Inflammatory macrophage treated with lipopolysaccharide for 4 hours (primary cell): ENCODE data around the gene SLC6A8.
"Not testable (repeated sequence)": the region's sequence is repeated elsewhere in the genome, so short reads cannot be mapped to it uniquely, and the experiment has no call there.

Experiments used
- DNase-seq: peaks from one replicate; pipeline ENCODE4 v3.0.0-alpha.2; 2020

Gene SLC6A8

DNA sequence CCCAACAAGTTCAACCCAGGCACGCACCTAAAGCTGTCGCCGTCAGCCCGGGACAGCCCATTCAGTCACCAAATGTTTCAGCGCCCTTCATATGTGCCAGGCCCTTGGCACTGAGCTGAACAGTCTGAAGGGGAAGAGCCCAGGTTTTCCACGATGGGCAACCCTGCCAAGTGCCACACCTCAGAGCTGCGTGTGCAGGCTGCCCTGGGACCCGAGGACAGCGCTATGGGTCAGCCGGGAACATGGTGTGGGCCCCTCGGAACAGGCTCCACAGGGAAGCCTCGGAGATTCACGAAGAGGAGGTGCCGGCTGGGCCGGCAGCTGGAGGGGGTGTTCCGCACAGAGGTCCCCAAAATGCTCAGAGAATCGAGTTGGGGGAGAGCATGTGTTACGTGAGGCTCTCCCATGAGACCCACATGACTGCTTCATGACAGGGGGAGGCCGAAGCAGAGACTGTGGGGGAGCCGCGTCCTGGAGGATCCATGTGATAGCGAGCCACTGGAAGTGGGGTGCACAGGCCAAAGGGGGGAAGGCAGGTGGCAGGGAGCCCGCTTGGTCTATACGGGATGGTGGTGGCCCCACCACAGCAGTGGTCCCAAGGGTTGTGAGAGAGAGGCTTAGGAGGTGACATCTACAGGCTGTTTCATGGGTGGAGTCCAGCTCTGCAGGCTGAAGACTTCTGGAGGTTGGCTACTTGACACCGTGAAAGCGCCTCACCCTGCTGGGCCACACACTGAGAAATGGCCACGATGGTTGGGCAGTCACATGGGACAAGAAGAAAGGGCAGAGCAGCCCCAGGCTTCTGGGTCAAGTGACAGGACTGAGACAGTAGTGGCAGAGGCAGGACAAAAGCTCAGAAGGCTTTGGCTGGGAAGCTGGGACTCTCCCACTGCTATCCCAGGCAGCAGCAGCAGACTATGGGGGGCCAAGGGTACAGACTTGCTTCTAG lies 22.3 kb downstream of the SLC6A8 start:
- no peak for DNase-seq

DNA sequence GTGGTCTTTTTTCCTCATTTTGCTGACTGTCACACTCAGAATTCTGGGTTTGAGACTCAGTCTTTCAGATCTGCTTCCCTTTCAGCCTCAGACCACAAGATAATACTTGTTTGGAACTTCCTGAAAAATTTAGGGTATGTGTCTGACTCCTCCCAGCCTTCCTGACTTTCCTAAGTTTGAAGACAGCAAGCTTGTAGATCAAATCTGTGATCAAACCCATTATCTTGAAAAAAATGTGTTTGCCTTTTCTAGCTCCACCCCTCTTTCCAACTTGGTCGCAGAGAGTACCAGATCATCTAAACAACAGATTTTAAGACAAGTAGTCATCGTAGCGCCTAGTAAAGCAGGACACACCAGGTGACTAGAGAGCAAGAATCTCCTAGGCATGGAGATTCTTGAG lies 26.5 kb downstream of the SLC6A8 start:
- peak; percentile 20 for DNase-seq

DNA sequence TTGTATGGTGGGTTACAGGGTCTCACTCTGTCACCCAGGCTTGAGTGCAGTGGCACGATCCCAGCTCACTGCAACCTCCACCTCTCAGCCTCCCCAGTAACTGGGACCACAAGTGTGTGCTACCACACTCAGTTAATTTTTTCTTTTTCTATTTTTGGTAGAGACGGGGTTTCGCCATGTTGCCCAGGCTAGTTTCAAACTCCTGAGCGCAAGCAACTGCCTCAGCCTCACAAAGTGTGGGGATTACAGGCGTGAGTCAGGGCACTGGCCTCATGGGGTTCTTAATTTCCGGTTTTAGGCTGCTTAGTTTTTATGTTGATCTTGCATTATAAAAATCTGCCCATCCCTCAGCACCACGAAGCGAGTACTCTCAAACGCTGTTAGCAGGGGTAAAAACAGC lies 29.7 kb downstream of the SLC6A8 start:
- DNase-seq, result no peak

DNA sequence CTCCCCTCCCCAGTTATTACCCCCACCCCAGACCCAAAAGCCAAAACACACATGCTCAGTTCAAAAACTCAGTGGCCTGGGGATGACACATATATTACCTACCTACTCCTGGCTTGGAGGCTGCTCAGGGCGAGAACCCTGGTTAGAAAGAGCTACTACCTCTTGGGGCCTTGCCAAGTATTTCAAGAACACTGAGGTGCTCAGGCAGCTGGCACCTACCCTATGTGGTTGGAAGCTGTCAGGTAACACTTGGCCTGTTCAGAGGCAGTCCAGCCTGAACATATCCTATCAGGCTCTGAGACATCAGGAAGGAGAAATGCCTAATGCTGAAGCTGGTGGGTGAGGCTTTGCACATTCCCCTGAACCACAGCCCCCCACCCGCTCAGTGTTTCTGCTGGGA lies 31.5 kb downstream of the SLC6A8 start:
- no peak for DNase-seq

DNA sequence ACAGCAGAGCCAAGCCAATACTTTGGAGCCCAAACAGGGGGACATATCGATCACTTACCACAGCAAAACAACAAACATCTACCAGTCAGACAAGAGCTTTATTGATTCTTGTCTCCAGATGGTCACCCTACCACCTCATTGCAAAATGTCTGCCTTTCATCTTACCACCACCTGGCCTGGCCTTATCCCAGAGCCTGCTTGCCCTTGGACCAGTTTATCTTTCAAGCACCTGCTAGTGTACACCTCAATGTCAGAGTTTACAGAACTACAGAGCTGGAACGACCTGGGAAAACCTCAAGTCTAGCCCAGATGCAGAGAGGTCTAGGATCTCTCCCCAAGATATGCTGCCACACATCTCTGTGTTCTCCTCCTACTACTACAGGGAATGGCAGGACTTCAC lies 32.0 kb downstream of the SLC6A8 start:
- no peak for DNase-seq

DNA sequence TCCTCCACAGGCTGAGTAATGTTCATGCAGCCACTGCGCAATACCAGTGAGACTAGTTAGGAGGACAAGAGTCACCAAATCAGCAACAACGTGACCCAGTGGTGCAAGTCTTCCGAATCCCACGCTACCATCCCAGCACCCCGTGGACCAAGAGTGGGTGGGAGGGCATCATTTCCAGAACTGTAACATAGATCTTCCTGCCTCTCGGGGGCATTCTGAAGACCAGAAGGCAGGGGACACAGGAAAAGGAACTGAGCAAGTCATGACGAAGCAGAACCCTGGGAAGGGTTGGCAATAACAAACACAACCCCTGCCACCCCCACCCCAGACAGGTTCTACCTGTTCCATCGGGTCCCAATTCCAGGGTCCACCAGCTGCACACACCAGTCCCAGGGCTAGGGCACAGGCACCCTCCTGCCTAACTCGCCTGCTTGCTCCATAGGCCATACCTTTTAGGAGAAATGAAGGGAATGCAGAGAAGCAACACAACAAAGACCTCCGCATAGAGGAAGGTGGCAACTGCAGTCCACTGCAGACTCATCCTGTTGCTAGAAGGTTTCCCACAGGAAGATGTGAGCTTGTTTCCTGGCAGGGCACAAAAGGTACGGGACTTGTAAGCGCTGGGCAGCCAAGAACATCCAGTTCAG lies 35.1 kb downstream of the SLC6A8 start:
- DNase-seq, result peak; percentile 93

DNA sequence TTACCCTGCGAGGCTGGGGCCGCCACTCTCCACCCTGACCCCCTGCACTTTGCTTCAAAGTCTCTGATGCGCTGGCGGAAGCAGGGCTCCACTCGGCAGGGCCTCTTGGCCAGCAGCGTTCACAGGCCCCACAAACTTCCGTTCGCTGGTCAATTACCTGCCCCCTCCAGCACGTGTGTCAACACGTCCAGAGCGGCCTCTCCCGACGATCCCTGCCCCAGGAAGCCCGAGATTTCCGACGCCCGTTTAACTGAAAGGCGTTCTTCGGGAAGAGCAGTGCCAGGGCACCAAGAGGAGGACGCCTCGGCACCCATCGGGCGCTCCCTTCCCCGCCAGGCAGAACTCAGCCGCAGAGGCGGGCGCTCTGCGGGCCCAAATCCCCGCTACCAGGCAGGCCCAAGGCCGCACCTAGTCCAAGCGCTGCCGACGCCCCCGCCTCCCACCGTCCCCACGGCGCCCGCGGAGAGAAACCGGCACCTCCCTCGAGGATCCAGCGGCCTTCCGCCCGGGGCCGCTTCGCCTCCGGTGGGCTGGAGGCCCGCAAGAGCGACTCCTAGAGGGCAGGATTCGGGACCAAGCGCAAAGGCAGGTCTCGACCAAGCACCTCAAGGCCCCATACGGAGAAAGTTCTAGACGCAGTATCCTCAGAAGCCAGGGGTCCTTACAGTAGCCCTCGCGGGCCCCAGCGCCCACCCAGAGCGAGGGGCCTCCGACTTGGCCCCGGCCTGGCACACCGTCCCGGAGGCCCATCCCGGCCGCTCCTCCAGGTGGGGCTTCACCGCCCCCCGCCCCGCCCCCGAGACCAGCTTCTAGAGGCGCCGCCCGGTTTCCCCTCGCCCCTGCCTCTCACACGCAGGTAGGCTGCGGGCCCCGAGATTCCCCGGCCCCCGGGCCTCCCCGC lies 35.9 kb downstream of the SLC6A8 start:
- peak; percentile 31 for DNase-seq

DNA sequence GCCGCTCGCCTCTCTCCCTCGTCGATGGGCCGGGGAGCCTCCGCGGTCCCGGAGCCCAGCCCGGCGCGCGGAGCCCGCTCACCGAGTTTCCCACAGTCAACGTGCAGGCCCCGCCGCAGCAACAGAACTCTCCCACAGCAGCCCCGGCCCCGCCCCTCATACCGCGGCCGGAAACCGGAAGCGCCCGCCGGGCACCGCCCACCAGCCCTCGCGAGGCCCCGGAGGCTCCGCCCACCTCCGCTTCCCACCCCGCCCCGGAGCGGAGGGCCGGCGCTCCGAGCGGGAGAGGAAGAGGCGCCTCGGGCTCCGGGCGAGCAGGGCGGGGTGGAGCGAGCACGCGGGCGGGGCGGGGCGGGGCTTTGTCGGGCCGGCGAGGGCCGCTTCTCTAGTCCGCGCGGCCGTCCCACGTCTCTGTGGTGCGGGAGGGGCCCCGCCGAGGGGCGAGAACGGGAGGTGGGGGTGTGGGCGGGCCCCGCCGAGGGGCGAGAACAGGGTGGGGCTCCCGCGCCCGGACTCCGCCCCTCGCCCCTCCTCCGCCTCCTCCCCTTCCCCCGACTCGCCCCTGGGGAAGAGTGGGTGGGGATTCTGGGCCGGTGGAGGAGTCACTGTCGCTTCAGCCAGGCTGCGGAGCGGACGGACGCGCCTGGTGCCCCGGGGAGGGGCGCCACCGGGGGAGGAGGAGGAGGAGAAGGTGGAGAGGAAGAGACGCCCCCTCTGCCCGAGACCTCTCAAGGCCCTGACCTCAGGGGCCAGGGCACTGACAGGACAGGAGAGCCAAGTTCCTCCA lies 36.7 kb downstream of the SLC6A8 start, which contains the start of the genes ABCD1 and BCAP31:
ABCD1 (plus strand) TSS at position 605 of the 787 bp plus-strand sequence. CDS start 411 bp downstream, outside the sequence.
BCAP31 (minus strand) TSS at position 136 of the 787 bp plus-strand sequence. CDS start 1,143 bp downstream, outside the sequence.
- DNase-seq, result peak; percentile 90

DNA sequence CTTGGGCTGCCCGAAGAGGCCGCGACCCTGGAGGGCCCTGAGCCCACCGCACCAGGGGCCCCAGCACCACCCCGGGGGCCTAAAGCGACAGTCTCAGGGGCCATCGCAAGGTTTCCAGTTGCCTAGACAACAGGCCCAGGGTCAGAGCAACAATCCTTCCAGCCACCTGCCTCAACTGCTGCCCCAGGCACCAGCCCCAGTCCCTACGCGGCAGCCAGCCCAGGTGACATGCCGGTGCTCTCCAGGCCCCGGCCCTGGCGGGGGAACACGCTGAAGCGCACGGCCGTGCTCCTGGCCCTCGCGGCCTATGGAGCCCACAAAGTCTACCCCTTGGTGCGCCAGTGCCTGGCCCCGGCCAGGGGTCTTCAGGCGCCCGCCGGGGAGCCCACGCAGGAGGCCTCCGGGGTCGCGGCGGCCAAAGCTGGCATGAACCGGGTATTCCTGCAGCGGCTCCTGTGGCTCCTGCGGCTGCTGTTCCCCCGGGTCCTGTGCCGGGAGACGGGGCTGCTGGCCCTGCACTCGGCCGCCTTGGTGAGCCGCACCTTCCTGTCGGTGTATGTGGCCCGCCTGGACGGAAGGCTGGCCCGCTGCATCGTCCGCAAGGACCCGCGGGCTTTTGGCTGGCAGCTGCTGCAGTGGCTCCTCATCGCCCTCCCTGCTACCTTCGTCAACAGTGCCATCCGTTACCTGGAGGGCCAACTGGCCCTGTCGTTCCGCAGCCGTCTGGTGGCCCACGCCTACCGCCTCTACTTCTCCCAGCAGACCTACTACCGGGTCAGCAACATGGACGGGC lies 37.5 kb downstream of the SLC6A8 start:
- DNase-seq, result no peak

DNA sequence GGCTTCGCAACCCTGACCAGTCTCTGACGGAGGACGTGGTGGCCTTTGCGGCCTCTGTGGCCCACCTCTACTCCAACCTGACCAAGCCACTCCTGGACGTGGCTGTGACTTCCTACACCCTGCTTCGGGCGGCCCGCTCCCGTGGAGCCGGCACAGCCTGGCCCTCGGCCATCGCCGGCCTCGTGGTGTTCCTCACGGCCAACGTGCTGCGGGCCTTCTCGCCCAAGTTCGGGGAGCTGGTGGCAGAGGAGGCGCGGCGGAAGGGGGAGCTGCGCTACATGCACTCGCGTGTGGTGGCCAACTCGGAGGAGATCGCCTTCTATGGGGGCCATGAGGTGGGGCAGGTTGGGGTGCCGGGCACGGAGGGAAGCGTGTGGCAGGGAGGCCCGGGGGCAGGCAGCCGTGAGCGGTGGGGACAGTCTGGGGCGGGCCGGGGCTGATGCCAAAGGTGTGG lies 38.1 kb downstream of the SLC6A8 start:
- no peak for DNase-seq

DNA sequence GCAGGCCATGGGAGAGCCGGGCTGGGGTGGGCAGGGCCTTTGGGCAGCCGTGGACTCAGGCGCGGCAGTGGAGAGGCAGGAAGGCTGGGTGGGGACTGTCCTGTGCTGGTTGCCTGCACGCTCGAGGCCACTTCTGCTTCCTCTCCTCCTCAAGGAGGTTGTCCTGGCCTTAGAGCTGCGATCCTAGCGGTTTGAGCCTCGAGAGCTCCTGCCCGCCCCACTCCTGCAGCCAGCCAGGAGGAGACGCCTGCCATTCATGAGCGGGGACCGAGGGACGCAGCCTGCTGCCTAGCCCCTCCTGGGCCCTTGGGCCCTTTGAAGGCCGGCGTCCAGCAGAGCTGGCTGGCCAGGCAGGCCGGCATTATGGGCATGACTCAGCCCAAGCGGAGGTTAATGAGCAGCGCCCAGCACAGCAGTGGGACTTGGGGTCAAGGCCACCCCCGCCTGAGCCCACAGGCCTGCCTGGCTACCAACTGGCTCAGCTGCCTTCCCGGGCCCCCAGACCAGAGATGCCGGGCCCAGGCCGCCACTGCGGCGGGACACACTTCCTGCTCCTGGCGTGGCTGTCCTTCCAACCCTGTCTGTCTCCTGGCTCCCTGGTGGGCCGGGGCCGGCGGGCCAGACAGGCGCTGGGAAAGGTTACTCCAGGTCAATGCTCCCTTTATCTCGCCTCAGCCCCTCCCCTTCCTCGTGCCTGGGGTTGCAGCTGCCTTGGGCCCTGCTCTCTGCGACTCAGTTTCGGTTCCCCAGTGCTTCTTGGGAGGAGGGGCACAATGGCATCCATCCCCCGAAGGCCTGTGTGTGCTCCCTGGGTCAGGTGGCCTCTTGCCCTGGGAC lies 38.8 kb downstream of the SLC6A8 start:
- DNase-seq, result peak; percentile 84

DNA sequence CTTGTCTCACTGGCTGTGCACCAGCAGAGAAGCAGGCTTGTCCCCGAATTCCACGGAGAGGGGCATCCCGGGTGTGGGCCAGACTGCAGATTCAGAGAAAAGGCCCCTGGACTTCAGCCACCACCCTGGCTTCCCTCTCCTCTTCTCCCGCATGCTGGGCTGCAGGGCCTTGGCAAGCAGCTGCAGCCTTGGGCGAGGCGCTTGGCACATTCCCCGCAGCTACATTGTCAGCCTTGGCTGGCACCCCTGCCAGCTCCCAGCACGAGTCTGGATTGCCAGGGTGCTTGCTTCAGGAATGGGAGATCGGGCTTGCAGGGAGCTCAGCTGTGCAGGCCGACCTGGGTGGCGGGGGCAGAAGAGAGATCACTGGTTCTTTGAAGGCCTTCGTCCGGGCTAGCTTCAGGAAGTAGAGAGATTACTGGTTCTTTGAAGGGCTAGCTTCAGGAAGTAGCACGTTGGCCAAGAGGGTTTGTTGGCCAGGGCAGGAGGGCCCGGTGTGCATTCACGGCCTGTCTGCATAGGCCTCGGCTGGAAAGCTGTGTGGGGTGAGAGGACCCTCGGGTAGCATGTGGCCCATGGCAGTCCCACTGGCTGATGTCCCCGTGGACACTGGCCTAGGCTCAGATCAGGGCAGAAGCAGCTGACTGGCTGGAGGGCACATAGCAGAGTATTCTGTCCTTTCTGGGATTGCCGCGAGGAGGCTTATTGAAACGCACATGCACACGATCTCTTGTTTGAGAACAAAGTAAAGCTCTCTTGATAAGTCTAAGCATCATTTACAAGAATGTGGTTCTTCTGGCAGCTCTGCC lies 39.6 kb downstream of the SLC6A8 start:
- DNase-seq, result peak; percentile 33

DNA sequence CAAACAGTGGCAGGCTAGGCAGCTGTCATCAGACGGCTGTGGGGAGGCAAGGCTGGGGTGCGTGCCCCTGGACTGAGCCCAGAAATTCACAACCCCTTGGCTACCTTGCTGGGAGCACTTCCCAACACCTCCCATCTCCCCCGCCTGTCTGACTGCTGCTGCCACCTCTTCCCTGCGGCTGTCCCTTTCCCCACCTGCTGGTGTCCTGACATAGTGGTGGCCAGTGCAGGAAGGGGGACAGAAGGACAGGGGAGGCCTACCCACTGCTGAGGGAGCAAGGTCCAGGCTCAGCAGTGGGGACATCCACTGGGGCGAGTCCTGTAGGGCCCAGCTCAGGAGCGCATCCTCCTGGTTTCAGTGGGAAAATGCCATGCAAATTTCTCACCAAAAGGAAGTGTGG lies 40.4 kb downstream of the SLC6A8 start:
- peak; percentile 4 for DNase-seq

DNA sequence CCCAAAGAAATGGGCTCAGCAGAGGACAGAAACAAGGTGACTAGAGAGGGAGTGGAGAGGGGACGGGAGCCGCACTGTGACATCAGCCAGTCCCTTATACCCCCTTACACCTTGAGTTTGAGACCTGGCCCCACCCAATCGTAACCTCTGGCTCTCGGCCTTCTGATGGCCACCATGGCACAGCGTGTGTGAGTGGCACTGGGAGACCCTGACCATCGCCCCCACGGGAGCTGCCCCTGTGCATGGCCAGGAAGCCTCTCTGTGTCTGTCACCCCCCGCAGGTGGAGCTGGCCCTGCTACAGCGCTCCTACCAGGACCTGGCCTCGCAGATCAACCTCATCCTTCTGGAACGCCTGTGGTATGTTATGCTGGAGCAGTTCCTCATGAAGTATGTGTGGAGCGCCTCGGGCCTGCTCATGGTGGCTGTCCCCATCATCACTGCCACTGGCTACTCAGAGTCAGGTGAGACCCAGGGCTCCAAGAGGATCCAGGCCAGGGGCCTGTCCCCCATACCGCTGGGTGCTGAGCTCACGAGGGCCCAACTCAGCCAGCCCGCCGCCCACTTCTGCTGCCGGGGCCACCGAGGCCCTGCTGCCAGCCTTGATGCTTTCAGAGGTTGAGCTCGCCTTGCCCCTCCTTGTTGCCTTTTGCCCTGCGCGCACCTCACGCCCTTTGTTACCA lies 41.4 kb downstream of the SLC6A8 start:
- DNase-seq, result no peak

DNA sequence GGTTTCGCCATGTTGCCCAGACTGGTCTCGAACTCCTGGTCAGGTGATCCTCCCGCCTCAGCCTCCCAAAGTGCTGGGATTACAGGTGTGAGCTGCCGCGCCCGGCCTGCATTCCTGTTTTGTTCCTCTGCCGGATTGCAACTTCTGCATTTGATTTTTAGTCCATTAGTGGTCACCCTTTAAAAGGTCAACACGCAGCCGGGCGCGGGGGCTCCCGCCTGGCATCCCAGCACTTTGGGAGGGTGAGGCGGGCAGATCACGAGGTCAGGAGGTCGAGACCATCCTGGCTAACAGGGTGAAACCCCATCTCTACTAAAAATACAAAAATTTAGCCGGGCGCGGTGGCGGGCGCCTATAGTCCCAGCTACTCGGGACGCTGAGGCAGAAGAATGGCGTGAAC lies 42.4 kb downstream of the SLC6A8 start:
- not testable (repeated sequence) for DNase-seq

DNA sequence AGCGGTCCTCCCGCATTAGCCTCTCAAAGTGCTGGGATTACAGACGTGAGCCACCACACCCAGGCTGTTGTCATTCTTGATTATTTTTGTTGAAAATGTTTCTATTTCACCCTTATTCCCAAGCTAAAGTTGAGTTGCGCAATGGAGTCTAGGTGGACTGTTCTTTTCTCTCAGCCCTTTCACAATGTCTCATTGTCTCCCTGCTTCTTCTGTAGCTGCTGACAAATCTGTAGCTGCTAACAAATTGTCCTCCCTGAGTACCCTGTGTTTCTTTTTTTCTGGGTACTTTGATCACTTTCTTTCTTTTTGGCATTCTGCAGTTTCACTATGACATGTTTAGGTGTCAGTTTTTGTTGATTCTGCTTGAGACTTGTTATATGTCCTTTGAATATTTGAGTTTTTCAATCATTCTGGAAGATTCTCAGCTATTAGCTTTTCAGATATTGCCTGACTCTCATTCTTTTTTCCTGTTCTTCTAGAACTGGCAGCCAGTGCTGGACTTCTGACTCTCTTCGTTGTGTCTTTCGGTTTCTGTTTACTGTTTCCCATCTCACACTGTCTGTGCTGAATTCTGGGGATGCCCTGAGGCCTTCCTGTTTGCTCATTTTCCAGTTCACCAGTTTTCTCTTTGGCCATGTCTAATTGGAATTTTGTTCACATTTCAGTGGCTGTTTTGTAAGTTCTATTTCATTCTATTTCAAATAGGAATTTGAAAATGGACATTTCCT lies 43.6 kb downstream of the SLC6A8 start:
- DNase-seq, result peak; percentile 63

DNA sequence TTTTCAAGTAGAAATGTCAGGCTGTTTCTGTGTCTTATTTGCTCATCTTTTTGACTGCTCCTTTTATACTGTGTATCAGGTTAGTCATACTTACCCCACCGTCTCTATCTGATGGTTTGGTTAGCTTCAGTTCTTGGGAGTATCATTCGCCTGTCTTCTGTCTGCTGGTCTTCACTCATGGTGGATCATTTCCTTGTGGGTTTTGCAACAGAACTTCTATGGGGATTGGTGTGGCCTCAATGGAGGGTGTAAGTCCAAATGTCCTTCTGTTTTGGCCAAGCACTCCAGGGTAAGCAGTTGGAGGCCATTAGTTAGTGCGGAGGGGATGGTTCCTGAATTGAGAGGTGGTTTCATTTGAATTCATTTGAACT lies 44.1 kb downstream of the SLC6A8 start:
- peak; percentile 26 for DNase-seq

DNA sequence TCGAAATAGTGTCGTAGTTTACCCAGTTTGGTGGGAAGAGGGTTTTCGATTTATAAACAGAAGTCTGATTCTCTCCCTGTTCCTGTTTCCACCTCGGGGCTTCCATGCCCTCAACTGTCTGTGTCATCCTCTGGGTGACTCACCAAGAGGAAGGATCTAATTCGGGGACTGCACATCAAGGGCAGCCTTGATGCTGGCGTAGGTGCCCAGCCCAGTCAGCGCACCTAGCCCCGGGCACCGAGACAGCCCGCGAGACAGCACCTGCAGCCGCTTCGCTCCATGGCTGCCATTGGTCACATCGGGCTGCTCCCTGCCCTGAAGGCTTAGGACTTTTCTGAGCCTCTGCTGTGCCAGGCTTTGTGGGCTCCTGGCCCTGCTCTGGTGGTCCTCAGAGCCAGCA lies 44.7 kb downstream of the SLC6A8 start:
- peak; percentile 87 for DNase-seq
